Measurements from ENCODE around the gene IFT80.

DNA sequence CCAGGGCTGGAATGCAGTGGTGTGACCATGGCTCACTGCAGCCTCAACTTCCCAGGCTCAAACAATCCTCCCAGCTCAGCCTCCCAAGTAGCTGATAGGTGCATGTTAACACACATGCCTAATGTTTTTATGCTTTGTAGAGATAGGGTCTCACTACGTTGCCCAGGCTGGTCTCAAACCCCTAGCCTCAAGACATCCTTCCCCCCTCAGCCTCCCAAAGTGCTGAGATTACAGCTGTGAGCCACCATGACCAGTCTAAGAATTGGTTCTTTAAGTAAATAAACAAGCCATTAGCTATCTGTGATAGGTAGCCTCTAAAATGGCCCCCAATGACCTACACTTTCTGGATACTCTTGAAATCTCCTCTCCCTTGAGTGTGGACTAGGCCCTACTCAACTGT is 46.8 kb upstream of the IFT80 start:
- TF ChIP-seq CTCF (conservative IDR thresholded peaks at IDR 0.05; ENCODE audit: low read depth, low read length): no peak
- TF ChIP-seq EZH2 (IDR thresholded peaks at IDR 0.05; ENCODE audit: borderline replicate concordance, low read depth, low read length, poor library complexity, severe bottlenecking): no peak

All from A673 (cell line).